MCF 10A (cell line): ENCODE data around the gene SECISBP2. TPM values are rescaled to one million over a fixed set of nuclear protein-coding genes. Genes with fewer than 3 reads are reported as not detected.

Experiments used
- BruUV-seq: library from RNA; stranded (reverse); fragments of 400-500 nt; replicated peaks from 2 replicates; lab custom pipeline; 2021; lab: Mats Ljungman, UMichigan
- CTCF ChIA-PET: fragments of 300-600 bp; sonication (Branson Sonifier 250); formaldehyde crosslinking; extraction: SDS; loops from one replicate; lab custom pipeline; 2021; ENCODE audit warnings: antibody characterized with exemption, inconsistent platforms; lab: Yijun Ruan, JAX
- POLR2A ChIA-PET: fragments of 300-600, 350-650 bp; sonication (Branson Sonifier 250); formaldehyde crosslinking; extraction: SDS; loops from one replicate; lab custom pipeline; 2020; ENCODE audit warnings: antibody characterized with exemption, inconsistent platforms; lab: Yijun Ruan, JAX
- DNase-seq: peaks from one replicate; pipeline ENCODE4 v3.0.0-alpha.2; 2018; ENCODE audit not compliant: unreplicated experiment
- H3K27ac Mint-ChIP-seq: one replicate; pipeline ENCODE4 v1.8.0; 2022; ENCODE audit warnings: mild to moderate bottlenecking, low read depth, mixed read lengths; ENCODE audit not compliant: unreplicated experiment
- H3K27me3 Mint-ChIP-seq: one replicate; pipeline ENCODE4 v1.8.0; 2022; ENCODE audit warnings: mixed read lengths; ENCODE audit not compliant: insufficient read depth, unreplicated experiment
- H3K36me3 Mint-ChIP-seq: one replicate; pipeline ENCODE4 v1.8.0; 2022; ENCODE audit warnings: mild to moderate bottlenecking, moderate library complexity, mixed read lengths; ENCODE audit not compliant: insufficient read depth, unreplicated experiment
- H3K4me1 Mint-ChIP-seq: one replicate; pipeline ENCODE4 v1.8.0; 2022; ENCODE audit warnings: mixed read lengths; ENCODE audit not compliant: insufficient read depth, unreplicated experiment
- H3K4me3 Mint-ChIP-seq: one replicate; pipeline ENCODE4 v1.8.0; 2022; ENCODE audit warnings: mild to moderate bottlenecking, moderate library complexity, mixed read lengths; ENCODE audit not compliant: unreplicated experiment
- H3K9me3 Mint-ChIP-seq: one replicate; pipeline ENCODE4 v1.8.0; 2022; ENCODE audit warnings: mixed read lengths; ENCODE audit not compliant: unreplicated experiment
- CTCF ChIP-seq: fragments of 200-600 bp; IDR thresholded peaks from one replicate; pipeline ENCODE4 v1.8.0; 2022; ENCODE audit warnings: antibody characterized with exemption, mild to moderate bottlenecking; ENCODE audit not compliant: unreplicated experiment
- intact Hi-C: fragments of 100-400 bp; cut with micrococcal nuclease; formaldehyde crosslinking; loops from 2 replicates; pipeline ENCODE4 v1.14.1; 2022
- total RNA-seq: library from RNA; stranded (reverse); gene quantifications from 2 replicates; pipeline ENCODE4 v1.2.3, GENCODE V29; 2022

SECISBP2 gene
- total RNA-seq, 1 experiment from 2014 or later = 38.9 TPM

GRCh38 chr9:89319015-89319905, 960 bp downstream of the SECISBP2 start:
- Mint-ChIP-seq H3K27ac (peak overlapping the region; percentile 97), H3K36me3 (peaks cover 31% of the 10 kb centered on the region), H3K4me3 (peak overlapping the region; percentile 88), H3K4me1 (peaks cover 36% of the 10 kb centered on the region), H3K27me3 (no peaks in the 10 kb centered on the region), H3K9me3 (no peaks in the 10 kb centered on the region)
- ChIA-PET CTCF (interaction anchor here (0.6 to 2.4 kb wide), 4 partner anchors 162 to 234 kb away, joined by 3 to 16 read pairs (median 3); no protein-coding TSS in a partner anchor), POLR2A (interaction anchor here (0.6 to 3.2 kb wide), 14 partner anchors 9 to 369 kb away, joined by 3 to 13 read pairs (median 3); partner anchors contain the start of gene CKS2)
- intact Hi-C loops = loop anchor here (1.0 kb wide), 1 partner anchor 230 kb away; no protein-coding TSS in a partner anchor
- peak; percentile 57 for TF ChIP-seq CTCF
- peak; percentile 9 for DNase-seq
- BruUV-seq = TSS peak; percentile 32

GRCh38 chr9:89323390-89323789, 5.1 kb downstream of the SECISBP2 start:
- DNase-seq = no peak
- peaks cover 19% of the 10 kb centered on the region for H3K4me1 Mint-ChIP-seq
- H3K9me3 Mint-ChIP-seq = no peaks in the 10 kb centered on the region
- no TSS peak for BruUV-seq
- no peak for TF ChIP-seq CTCF
- no peaks in the 10 kb centered on the region for H3K27me3 Mint-ChIP-seq
- H3K4me3 Mint-ChIP-seq = no peak overlapping the region
- CTCF ChIA-PET = interaction anchor here (5.6 kb wide), 1 partner anchor 226 kb away, joined by 33 read pairs; no protein-coding TSS in a partner anchor
- intact Hi-C loops = no loop called here
- peaks cover 38% of the 10 kb centered on the region for H3K36me3 Mint-ChIP-seq
- POLR2A ChIA-PET = interaction anchor here (0.8 to 1.7 kb wide), 4 partner anchors 9 to 225 kb away, joined by 3 to 4 read pairs (median 3); no protein-coding TSS in a partner anchor
- peak overlapping the region; percentile 40 for H3K27ac Mint-ChIP-seq

GRCh38 chr9:89325733-89326132, 7.4 kb downstream of the SECISBP2 start:
- Mint-ChIP-seq H3K27me3 (no peaks in the 10 kb centered on the region), H3K4me1 (peaks cover 19% of the 10 kb centered on the region), H3K36me3 (peaks cover 61% of the 10 kb centered on the region), H3K27ac (no peak overlapping the region), H3K9me3 (no peaks in the 10 kb centered on the region), H3K4me3 (no peak overlapping the region)
- ChIA-PET POLR2A (interaction anchor here (0.9 kb wide), 1 partner anchor 223 kb away, joined by 3 read pairs; no protein-coding TSS in a partner anchor), CTCF (interaction anchor here (0.6 to 5.6 kb wide), 2 partner anchors 224 to 251 kb away, joined by 3 to 33 read pairs; no protein-coding TSS in a partner anchor)
- intact Hi-C loops = no loop called here
- no TSS peak for BruUV-seq
- TF ChIP-seq CTCF = no peak
- no peak for DNase-seq

GRCh38 chr9:89328064-89328463, 9.8 kb downstream of the SECISBP2 start:
- H3K36me3 Mint-ChIP-seq = peaks cover 65% of the 10 kb centered on the region
- H3K4me1 Mint-ChIP-seq = peaks cover 7% of the 10 kb centered on the region
- no peaks in the 10 kb centered on the region for H3K9me3 Mint-ChIP-seq
- H3K4me3 Mint-ChIP-seq = no peak overlapping the region
- TF ChIP-seq CTCF = no peak
- no peaks in the 10 kb centered on the region for H3K27me3 Mint-ChIP-seq
- POLR2A ChIA-PET = interaction anchor here (1.1 kb wide), 1 partner anchor 9 kb away, joined by 6 read pairs; the partner anchor contains the start of gene SECISBP2
- CTCF ChIA-PET = interaction anchor here (0.6 to 1.2 kb wide), 2 partner anchors 20 to 147 kb away, joined by 4 read pairs; no protein-coding TSS in a partner anchor
- peak; percentile 45 for DNase-seq
- no peak overlapping the region for H3K27ac Mint-ChIP-seq
- BruUV-seq = no TSS peak
- intact Hi-C loops = no loop called here
